Measurements from ENCODE around the gene RALGPS1. TPM values are rescaled to one million over a fixed set of nuclear protein-coding genes. Genes with fewer than 3 reads are reported as not detected.

RALGPS1 gene
- total RNA-seq, 4 donors from 2014 or later = 27.3 to 42.1 (median 39.1) TPM

DNA sequence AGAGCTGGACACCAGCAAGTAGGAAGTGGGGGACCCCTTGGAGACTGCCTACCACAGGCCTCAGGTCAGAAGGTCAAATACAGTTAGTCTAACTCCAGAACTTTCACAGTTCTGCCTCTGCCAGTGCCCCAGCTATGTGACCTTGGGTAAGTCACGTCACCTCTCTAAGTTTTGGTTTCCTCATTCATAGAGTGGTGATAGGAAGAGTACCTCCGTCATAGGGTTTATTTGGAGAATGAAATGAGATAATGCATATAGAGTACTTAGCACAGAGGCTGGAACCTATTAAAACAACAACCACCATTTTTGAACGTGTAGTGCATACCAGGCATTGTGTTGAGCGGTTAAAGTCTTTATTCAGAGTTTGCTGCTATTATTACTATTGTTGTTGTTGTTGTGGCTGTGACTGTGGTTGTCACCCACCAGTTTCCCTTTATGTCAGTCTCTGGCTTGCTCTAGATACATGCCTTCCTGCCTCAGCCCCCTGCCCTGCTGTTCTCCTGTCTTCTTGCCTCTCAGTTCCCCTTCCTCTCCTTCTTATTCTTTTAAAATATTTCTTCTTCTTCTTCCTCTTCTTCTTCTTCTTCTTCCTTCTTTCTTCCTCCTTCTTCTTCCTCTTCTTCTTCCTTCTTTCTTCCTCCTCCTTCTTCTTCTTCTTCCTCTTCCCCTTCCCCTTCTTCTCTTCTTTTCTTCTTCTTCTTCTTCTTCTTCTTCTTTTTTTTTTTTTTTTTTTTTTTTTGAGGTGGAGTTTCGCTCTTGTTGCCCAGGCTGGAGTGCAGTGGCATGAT, 67.8 kb downstream of the RALGPS1 start:
- no peak for TF ChIP-seq POLR2A (IDR thresholded peaks at IDR 0.05)
- TF ChIP-seq, protein P1, sequence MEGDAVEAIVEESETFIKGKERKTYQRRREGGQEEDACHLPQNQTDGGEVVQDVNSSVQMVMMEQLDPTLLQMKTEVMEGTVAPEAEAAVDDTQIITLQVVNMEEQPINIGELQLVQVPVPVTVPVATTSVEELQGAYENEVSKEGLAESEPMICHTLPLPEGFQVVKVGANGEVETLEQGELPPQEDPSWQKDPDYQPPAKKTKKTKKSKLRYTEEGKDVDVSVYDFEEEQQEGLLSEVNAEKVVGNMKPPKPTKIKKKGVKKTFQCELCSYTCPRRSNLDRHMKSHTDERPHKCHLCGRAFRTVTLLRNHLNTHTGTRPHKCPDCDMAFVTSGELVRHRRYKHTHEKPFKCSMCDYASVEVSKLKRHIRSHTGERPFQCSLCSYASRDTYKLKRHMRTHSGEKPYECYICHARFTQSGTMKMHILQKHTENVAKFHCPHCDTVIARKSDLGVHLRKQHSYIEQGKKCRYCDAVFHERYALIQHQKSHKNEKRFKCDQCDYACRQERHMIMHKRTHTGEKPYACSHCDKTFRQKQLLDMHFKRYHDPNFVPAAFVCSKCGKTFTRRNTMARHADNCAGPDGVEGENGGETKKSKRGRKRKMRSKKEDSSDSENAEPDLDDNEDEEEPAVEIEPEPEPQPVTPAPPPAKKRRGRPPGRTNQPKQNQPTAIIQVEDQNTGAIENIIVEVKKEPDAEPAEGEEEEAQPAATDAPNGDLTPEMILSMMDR (IDR thresholded peaks at IDR 0.05) = no peak
- H3K27ac ChIP-seq = no peak overlapping the region
- DNase-seq = no peak
- H3K9me3 ChIP-seq = no peaks in the 10 kb centered on the region
- H3K4me1 ChIP-seq = peaks cover 0 to 16% of the 10 kb centered on the region in 2 donors
- intact Hi-C loops (cut with DNase I) = no loop called here
- no peaks in the 10 kb centered on the region for H3K36me3 ChIP-seq
- 92 to 94% methylated on average over 5 of the region's 5 CpGs for WGBS, 2 donors
- no peak overlapping the region for H3K4me3 ChIP-seq (replicated peaks in 1 of 3)
- no peaks in the 10 kb centered on the region for H3K27me3 ChIP-seq

DNA sequence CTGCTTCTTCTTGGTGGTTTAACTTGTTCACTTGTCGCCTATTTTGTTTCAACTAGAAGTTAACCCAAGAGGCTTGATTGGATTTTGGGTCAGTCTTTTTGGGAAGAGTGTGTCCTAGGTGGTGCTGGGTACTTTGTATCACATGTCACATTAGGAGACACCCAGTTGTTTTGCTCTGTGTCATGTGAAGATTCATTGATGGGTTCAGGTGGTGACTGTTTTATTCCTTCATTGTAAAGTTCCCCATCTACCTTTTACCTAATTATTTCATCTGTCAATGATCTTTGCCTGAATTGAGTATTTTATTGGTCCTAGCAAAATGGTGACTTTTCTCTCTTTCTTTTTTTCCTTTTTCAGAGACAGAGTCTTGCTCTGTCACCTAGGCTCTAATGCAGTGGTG, 69.2 kb downstream of the RALGPS1 start:
- DNase-seq = no peak
- Histone ChIP-seq H3K36me3 (no peaks in the 10 kb centered on the region), H3K4me3 (replicated peaks in 1 of 3) (no peak overlapping the region), H3K9me3 (no peaks in the 10 kb centered on the region), H3K27ac (no peak overlapping the region), H3K27me3 (no peaks in the 10 kb centered on the region), H3K4me1 (peaks cover 0 to 16% of the 10 kb centered on the region in 2 donors)
- WGBS, 2 donors = 100% methylated on average over 1 of the region's 1 CpG
- intact Hi-C loops (cut with DNase I) = no loop called here
- TF ChIP-seq, protein P1 (IDR thresholded peaks at IDR 0.05) = no peak
- TF ChIP-seq POLR2A (IDR thresholded peaks at IDR 0.05) = no peak

DNA sequence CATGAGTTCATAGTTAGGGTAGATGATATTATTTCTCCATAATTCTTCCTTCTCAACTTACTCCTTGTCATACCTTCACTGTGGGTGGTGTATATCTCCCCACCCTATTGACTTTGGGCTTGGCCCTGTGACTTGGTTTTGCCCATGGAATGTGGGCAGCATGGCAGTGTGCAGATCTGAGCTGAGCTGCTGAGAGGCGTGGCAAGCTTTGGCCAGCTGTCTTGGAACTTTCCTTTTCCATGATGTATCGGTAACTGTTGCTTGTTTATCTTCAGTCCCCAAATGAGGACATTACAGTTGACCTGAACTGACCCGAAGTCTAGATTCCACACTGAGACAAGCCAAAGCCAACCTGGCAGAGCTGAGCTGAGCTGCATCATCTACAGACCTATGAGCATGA, 70.4 kb downstream of the RALGPS1 start:
- Histone ChIP-seq H3K9me3 (no peaks in the 10 kb centered on the region), H3K27ac (no peak overlapping the region), H3K27me3 (no peaks in the 10 kb centered on the region), H3K4me1 (peaks cover 0 to 16% of the 10 kb centered on the region in 2 donors), H3K36me3 (no peaks in the 10 kb centered on the region), H3K4me3 (replicated peaks in 1 of 3) (no peak overlapping the region)
- WGBS, 2 donors = 84 to 91% methylated on average over 3 of the region's 3 CpGs
- no peak for DNase-seq
- intact Hi-C loops (cut with DNase I) = no loop called here
- TF ChIP-seq, protein P1 (IDR thresholded peaks at IDR 0.05) = no peak
- no peak for TF ChIP-seq POLR2A (IDR thresholded peaks at IDR 0.05)

DNA sequence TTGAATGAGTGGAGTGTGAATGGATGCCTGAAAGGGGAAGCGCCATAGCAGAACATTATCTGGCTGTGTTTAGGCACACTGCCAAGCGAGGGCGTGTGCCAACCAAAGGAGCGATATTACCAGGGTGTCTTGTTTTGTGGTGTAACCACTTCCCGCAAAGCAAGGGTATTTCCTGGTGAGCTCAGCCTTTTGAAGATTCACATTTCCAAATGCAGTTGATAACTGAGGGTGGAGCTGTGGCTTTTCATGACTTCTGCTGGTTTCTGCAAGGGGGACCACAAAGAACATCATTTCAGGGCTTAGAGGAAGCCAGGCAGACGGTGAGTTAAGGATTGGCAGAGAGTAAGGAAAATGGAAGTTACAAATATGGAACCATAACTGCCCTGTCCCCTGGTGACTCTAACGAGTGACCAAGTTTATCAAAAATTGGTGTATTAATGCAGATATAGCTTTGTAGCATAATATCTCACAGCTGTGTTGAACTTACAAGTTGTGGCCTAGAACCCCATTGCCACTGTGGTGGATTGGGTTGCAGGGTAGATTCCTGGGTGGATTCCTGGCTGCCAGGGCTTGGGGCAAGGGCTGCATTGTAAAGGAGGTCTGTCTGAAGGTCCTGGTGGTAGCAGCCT, 71.4 kb downstream of the RALGPS1 start:
- Histone ChIP-seq H3K27me3 (no peaks in the 10 kb centered on the region), H3K4me3 (replicated peaks in 1 of 3) (no peak overlapping the region), H3K9me3 (no peaks in the 10 kb centered on the region), H3K4me1 (peaks cover 0 to 16% of the 10 kb centered on the region in 2 donors), H3K36me3 (no peaks in the 10 kb centered on the region), H3K27ac (no peak overlapping the region)
- peak in 1 of 2 donors; percentile 36 for DNase-seq
- intact Hi-C loops (cut with DNase I) = no loop called here
- TF ChIP-seq, protein P1 (IDR thresholded peaks at IDR 0.05) = no peak
- TF ChIP-seq POLR2A (IDR thresholded peaks at IDR 0.05) = no peak
- WGBS, 2 donors = 84% methylated on average over 7 of the region's 7 CpGs

DNA sequence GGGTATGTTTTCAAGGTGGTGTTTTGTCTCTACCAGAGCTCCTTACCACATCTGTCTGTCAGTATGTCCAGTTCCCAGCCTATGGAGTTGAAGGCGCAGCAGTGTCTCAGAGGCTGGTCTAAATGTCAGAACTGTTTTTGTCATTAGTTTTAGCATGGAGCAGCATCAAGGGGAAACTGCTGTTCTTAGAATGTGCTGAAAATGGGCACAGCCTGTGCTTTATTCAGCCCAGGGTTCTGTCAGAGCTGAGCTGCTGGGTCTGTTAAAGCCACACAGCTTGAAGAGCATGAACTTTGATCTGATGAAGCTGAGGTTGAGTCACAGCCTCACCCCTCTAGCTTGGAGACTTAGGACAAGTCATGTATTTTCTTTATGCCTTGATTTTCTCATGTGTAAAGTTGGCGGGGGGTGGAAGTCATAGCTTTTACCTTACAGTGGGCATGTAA, 71.9 kb downstream of the RALGPS1 start:
- intact Hi-C loops (cut with DNase I) = no loop called here
- 97 to 100% methylated on average over 2 of the region's 2 CpGs for WGBS, 2 donors
- H3K4me3 ChIP-seq (replicated peaks in 1 of 3) = no peak overlapping the region
- H3K27me3 ChIP-seq = no peaks in the 10 kb centered on the region
- no peak overlapping the region for H3K27ac ChIP-seq
- no peaks in the 10 kb centered on the region for H3K36me3 ChIP-seq
- H3K4me1 ChIP-seq = peaks cover 0 to 16% of the 10 kb centered on the region in 2 donors
- H3K9me3 ChIP-seq = no peaks in the 10 kb centered on the region
- no peak for DNase-seq
- no peak for TF ChIP-seq POLR2A (IDR thresholded peaks at IDR 0.05)
- TF ChIP-seq, protein P1 (IDR thresholded peaks at IDR 0.05) = no peak
